ENCODE results near the gene QKI. TPM values are rescaled to one million over a fixed set of nuclear protein-coding genes. Genes with fewer than 3 reads are reported as not detected.
A peak's percentile ranks its signal among the peaks of the same experiment; 100 is the strongest.

The QKI gene
- polyA plus RNA-seq, 1 donor (not counting 4 experiments of a cell fraction or from before 2014, with no cell fraction given), result 53.3 TPM

DNA sequence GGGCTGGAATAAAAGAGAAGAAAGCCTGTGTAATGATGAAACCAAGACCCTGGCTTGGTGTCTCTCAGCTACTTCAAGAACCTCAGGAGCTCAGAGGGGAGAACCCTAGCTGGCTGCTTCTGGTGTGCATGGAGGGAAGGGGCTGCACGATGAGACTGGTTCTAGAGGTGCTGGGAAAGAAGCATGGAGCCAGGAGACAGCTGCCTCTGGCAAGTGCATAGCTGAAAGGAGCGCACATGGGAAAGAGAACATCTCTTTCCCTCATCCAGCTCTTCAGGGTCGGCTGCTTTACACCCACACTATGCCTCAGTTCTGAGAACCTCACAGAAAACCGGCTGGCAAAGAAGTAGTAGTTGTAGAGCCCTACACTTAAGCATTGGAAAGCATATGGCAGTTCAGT is 139.5 kb downstream of the QKI start:
- H3K27ac ChIP-seq (ENCODE audit: control insufficient read depth, insufficient read depth, low read length), result no peak overlapping the region
- H3K9me1 ChIP-seq (ENCODE audit: control insufficient read depth, extremely low read depth, insufficient read depth, low read length), result no peaks in the 10 kb centered on the region
- no peak overlapping the region for H3K9ac ChIP-seq (ENCODE audit: control insufficient read depth, extremely low read depth, insufficient read depth, low read length)
- no peak overlapping the region for H2AFZ ChIP-seq (ENCODE audit: control insufficient read depth, low read length)
- no peak for FAIRE-seq
- TF ChIP-seq EZH2 (IDR thresholded peaks at IDR 0.05; ENCODE audit: low read length) (no peak), CTCF (optimal IDR thresholded peaks at IDR 0.05 in 1 of 3, IDR thresholded peaks at IDR 0.05 in 1 of 3, conservative IDR thresholded peaks at IDR 0.05 in 1 of 3; ENCODE audit: extremely low read depth in 1 of 3, insufficient read depth in 2 of 3, low read length in 3 of 3) (no peak)
- no peak for DNase-seq (ENCODE audit: low read depth, low spot score)
- dilution Hi-C loops (cut with MboI; ENCODE audit: extremely low pct_ligation_motif_present, low sequenced_read_pairs), result no loop called here
- H3K4me3 ChIP-seq (ENCODE audit: control insufficient read depth in 2 of 3, extremely low read depth in 1 of 3, insufficient read depth in 2 of 3, low read depth in 1 of 3, low read length in 3 of 3), result no peak overlapping the region
- peaks cover 48% of the 10 kb centered on the region for H3K79me2 ChIP-seq (ENCODE audit: control insufficient read depth, insufficient read depth, low read length)
- H3K9me3 ChIP-seq (ENCODE audit: control insufficient read depth, low read depth, low read length), result no peaks in the 10 kb centered on the region
- no peak overlapping the region for H3K4me2 ChIP-seq (ENCODE audit: control insufficient read depth, extremely low read depth, insufficient read depth, low read depth, low read length)
- H3K36me3 ChIP-seq (ENCODE audit: control insufficient read depth in 2 of 2, extremely low read depth in 1 of 2, insufficient read depth in 2 of 2, low read length in 2 of 2), result peaks cover 7% of the 10 kb centered on the region in 2 experiments
- peaks cover 7% of the 10 kb centered on the region for H4K20me1 ChIP-seq (ENCODE audit: control insufficient read depth, extremely low read depth, insufficient read depth, low read length)
- H3K27me3 ChIP-seq (ENCODE audit: control insufficient read depth, extremely low read depth, insufficient read depth, low read length), result no peaks in the 10 kb centered on the region
- no peaks in the 10 kb centered on the region for H3K4me1 ChIP-seq (ENCODE audit: control insufficient read depth, extremely low read depth, insufficient read depth, low read length)

GRCh38 chr6:163554663-163555062 is 140.1 kb downstream of the QKI start:
- no peaks in the 10 kb centered on the region for H3K4me1 ChIP-seq (ENCODE audit: control insufficient read depth, extremely low read depth, insufficient read depth, low read length)
- H3K27me3 ChIP-seq (ENCODE audit: control insufficient read depth, extremely low read depth, insufficient read depth, low read length), result no peaks in the 10 kb centered on the region
- H4K20me1 ChIP-seq (ENCODE audit: control insufficient read depth, extremely low read depth, insufficient read depth, low read length), result peaks cover 7% of the 10 kb centered on the region
- no peak overlapping the region for H3K4me2 ChIP-seq (ENCODE audit: control insufficient read depth, extremely low read depth, insufficient read depth, low read depth, low read length)
- FAIRE-seq (peak; percentile 43), DNase-seq (ENCODE audit: low read depth, low spot score) (peak; percentile 5)
- no peaks in the 10 kb centered on the region for H3K9me3 ChIP-seq (ENCODE audit: control insufficient read depth, low read depth, low read length)
- TF ChIP-seq EZH2 (IDR thresholded peaks at IDR 0.05; ENCODE audit: low read length) (no peak), CTCF (optimal IDR thresholded peaks at IDR 0.05 in 1 of 3, IDR thresholded peaks at IDR 0.05 in 1 of 3, conservative IDR thresholded peaks at IDR 0.05 in 1 of 3; ENCODE audit: extremely low read depth in 1 of 3, insufficient read depth in 2 of 3, low read length in 3 of 3) (peak; percentile 66 to 74 (median 67))
- H3K27ac ChIP-seq (ENCODE audit: control insufficient read depth, insufficient read depth, low read length), result no peak overlapping the region
- H3K9me1 ChIP-seq (ENCODE audit: control insufficient read depth, extremely low read depth, insufficient read depth, low read length), result no peaks in the 10 kb centered on the region
- dilution Hi-C loops (cut with MboI; ENCODE audit: extremely low pct_ligation_motif_present, low sequenced_read_pairs), result no loop called here
- no peak overlapping the region for H3K9ac ChIP-seq (ENCODE audit: control insufficient read depth, extremely low read depth, insufficient read depth, low read length)
- no peak overlapping the region for H2AFZ ChIP-seq (ENCODE audit: control insufficient read depth, low read length)
- H3K79me2 ChIP-seq (ENCODE audit: control insufficient read depth, insufficient read depth, low read length), result peaks cover 48% of the 10 kb centered on the region
- H3K4me3 ChIP-seq (ENCODE audit: control insufficient read depth in 2 of 3, extremely low read depth in 1 of 3, insufficient read depth in 2 of 3, low read depth in 1 of 3, low read length in 3 of 3), result no peak overlapping the region
- peaks cover 7% of the 10 kb centered on the region in 2 experiments for H3K36me3 ChIP-seq (ENCODE audit: control insufficient read depth in 2 of 2, extremely low read depth in 1 of 2, insufficient read depth in 2 of 2, low read length in 2 of 2)

Measured in keratinocyte (primary cell).